ENCODE data around the gene CAMK1D. TPM values are rescaled to one million over a fixed set of nuclear protein-coding genes. Genes with fewer than 3 reads are reported as not detected.

CAMK1D gene
- polyA plus RNA-seq, 2 of the 4 experiments (the other 2 are of a cell fraction) = 6.6 to 12.5 TPM

GRCh38 chr10:12720217-12720981 is 371.1 kb downstream of the CAMK1D start (continued):
- TF ChIP-seq E2F6 (IDR thresholded peaks at IDR 0.05; ENCODE audit: borderline replicate concordance, low read depth) = no peak
- peak; percentile 78 for TF ChIP-seq FOSL2 (IDR thresholded peaks at IDR 0.05)
- TF ChIP-seq FOSL2 (CRISPR knock-in tag; IDR thresholded peaks at IDR 0.05) = peak; percentile 96
- TF ChIP-seq ZFP36 (IDR thresholded peaks at IDR 0.05; ENCODE audit: borderline replicate concordance, partially characterized antibody) = peak; percentile 77
- no peak for TF ChIP-seq HDAC2 (IDR thresholded peaks at IDR 0.05)
- TF ChIP-seq, protein P1, sequence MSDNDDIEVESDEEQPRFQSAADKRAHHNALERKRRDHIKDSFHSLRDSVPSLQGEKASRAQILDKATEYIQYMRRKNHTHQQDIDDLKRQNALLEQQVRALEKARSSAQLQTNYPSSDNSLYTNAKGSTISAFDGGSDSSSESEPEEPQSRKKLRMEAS (IDR thresholded peaks at IDR 0.05) = peak; percentile 78
- peak; percentile 54 for TF ChIP-seq MAFK (IDR thresholded peaks at IDR 0.05; ENCODE audit: partially characterized antibody)
- TF ChIP-seq FOXS1 (CRISPR knock-in tag; IDR thresholded peaks at IDR 0.05) = no peak
- TF ChIP-seq EHF (CRISPR knock-in tag; IDR thresholded peaks at IDR 0.05) = no peak
- TF ChIP-seq ZSCAN20 (CRISPR knock-in tag; IDR thresholded peaks at IDR 0.05) = no peak

DNA sequence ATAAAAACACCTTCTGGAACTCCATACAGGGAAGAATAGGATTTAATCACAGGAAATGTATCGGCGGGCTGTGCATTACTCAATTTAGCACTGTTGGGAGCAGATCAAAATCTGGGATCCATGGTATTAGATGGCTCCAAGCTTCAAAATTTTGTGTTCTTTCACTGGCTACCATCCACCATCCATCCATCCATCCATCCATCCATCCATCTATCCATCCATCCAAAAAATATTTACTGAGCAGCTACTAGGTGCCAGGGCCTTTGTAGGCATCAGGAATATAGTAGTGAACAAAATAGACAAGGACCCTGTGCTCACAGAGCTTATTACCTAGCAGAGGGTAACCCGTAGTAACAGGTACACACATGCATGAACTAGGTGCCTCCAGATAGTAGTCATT is 372.0 kb downstream of the CAMK1D start:
- WGBS (ENCODE audit: missing lambda C conversion rate) = 95% methylated on average over 3 of the region's 3 CpGs
- CTCF ChIA-PET = interaction anchor here (0.7 to 1.0 kb wide), 4 partner anchors 9 to 318 kb away, joined by 3 to 4 read pairs (median 3); no protein-coding TSS in a partner anchor
- H3K4me2 ChIP-seq = no peak overlapping the region
- FAIRE-seq = no peak
- POLR2A ChIA-PET = interaction anchor here (0.6 kb wide), 1 partner anchor 378 kb away, joined by 3 read pairs; no protein-coding TSS in a partner anchor
- no peak overlapping the region; a peak in 1 of 6 replicates for H3K27ac ChIP-seq
- no peak overlapping the region for H3K4me3 ChIP-seq
- TF ChIP-seq ZNF302 (CRISPR knock-in tag; IDR thresholded peaks at IDR 0.05) (no peak), EHF (CRISPR knock-in tag; IDR thresholded peaks at IDR 0.05) (no peak), TFCP2L1 (CRISPR knock-in tag; IDR thresholded peaks at IDR 0.05) (no peak), NFE2L2 (conservative IDR thresholded peaks at IDR 0.05; ENCODE audit: low read length) (no peak), CEBPB (IDR thresholded peaks at IDR 0.05) (no peak), REST (IDR thresholded peaks at IDR 0.05) (no peak), MYC (IDR thresholded peaks at IDR 0.05; ENCODE audit: borderline replicate concordance, low read length) (no peak), RCOR1 (IDR thresholded peaks at IDR 0.05; ENCODE audit: low read depth, low read length) (no peak), POLR2AphosphoS2 (conservative IDR thresholded peaks at IDR 0.05; ENCODE audit: low read length) (no peak), TP53 (CRISPR knock-in tag; IDR thresholded peaks at IDR 0.05) (no peak), CBX8 (IDR thresholded peaks at IDR 0.05) (no peak), FOSB (CRISPR knock-in tag; IDR thresholded peaks at IDR 0.05) (no peak), KDM1A (IDR thresholded peaks at IDR 0.05; ENCODE audit: low read depth) (no peak), HOXA7 (CRISPR knock-in tag; IDR thresholded peaks at IDR 0.05) (no peak), NR3C1 (IDR thresholded peaks at IDR 0.05) (no peak), HES2 (IDR thresholded peaks at IDR 0.05) (no peak), SMC3 (IDR thresholded peaks at IDR 0.05) (no peak), E2F6 (IDR thresholded peaks at IDR 0.05; ENCODE audit: borderline replicate concordance, low read depth) (no peak)
- TF ChIP-seq, protein P1 (IDR thresholded peaks at IDR 0.05) = no peak
- TF ChIP-seq, protein P2, sequence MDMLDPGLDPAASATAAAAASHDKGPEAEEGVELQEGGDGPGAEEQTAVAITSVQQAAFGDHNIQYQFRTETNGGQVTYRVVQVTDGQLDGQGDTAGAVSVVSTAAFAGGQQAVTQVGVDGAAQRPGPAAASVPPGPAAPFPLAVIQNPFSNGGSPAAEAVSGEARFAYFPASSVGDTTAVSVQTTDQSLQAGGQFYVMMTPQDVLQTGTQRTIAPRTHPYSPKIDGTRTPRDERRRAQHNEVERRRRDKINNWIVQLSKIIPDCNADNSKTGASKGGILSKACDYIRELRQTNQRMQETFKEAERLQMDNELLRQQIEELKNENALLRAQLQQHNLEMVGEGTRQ (IDR thresholded peaks at IDR 0.05) = no peak
- ATAC-seq = no peak
- peaks cover 22% of the 10 kb centered on the region for H3K4me1 ChIP-seq
- no peak for DNase-seq (ENCODE audit: low read depth in 1 of 2, low spot score in 1 of 2)
- H3K9me3 ChIP-seq = 0 out of 3 replicates have a peak, but pooled peaks cover 2% of the 10 kb centered on the region
